ENCODE results near the gene OPCML. TPM values are rescaled to one million over a fixed set of nuclear protein-coding genes. Genes with fewer than 3 reads are reported as not detected.

The OPCML gene
- total RNA-seq, 1 experiment from 2014 or later = 0.94 TPM

DNA sequence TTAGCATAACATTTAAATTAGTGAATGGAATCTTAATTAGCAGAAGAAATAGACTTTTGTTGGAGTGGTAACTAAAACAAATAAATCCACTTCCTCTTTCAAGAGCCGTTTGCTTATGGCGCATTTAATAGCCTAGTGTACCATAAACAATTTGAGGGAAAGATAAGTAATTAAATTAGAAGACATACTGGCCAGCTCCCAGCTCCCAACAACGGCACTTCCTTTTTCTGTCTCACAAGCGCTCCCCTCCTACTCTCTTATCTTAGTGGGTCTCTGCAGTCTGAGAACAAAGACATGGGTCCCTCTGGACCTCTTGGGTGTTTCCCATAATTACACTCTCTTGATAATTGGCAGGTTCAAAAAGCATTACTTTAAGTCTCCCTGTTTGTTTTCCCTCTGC lies 146.0 kb downstream of the OPCML start:
- no peak overlapping the region for H3K56ac ChIP-seq (ENCODE audit: insufficient read length, low read depth, low read length)
- H2AFZ ChIP-seq (ENCODE audit: low read length) = no peak overlapping the region
- no peak overlapping the region for H2BK120ac ChIP-seq (ENCODE audit: low read depth, low read length, poor library complexity, severe bottlenecking)
- H3K4me2 ChIP-seq (ENCODE audit: insufficient read depth, insufficient read length, low read length) = no peak overlapping the region
- no peaks in the 10 kb centered on the region for H4K20me1 ChIP-seq (ENCODE audit: control insufficient read depth, insufficient read depth, insufficient read length)
- H2BK20ac ChIP-seq (ENCODE audit: low read depth, low read length, poor library complexity, severe bottlenecking) = no peak overlapping the region
- Mint-ChIP-seq H3K4me3 (no peak overlapping the region), H3K27ac (no peak overlapping the region), H3K36me3 (ENCODE audit: insufficient read depth in 1 of 3, low read depth in 3 of 3) (no peaks in the 10 kb centered on the region), H3K4me1 (peaks cover 9 to 10% of the 10 kb centered on the region in 2 experiments), H3K9me3 (no peaks in the 10 kb centered on the region), H3K27me3 (ENCODE audit: low read depth) (no peaks in the 10 kb centered on the region)
- H3K79me2 ChIP-seq (ENCODE audit: insufficient read depth, low read length) = no peaks in the 10 kb centered on the region
- H3K14ac ChIP-seq (ENCODE audit: insufficient read depth, low read length) = no peak overlapping the region
- no peak overlapping the region for H3T11ph ChIP-seq (ENCODE audit: low read length)
- H3K79me1 ChIP-seq (ENCODE audit: insufficient read depth, low read depth, low read length, poor library complexity, severe bottlenecking) = no peaks in the 10 kb centered on the region
- no peak overlapping the region for H4K8ac ChIP-seq (replicated peaks; ENCODE audit: insufficient read length, low read depth, low read length)
- no peaks in the 10 kb centered on the region for H3K27me3 ChIP-seq (ENCODE audit: insufficient read depth, low read length)
- no peak overlapping the region for H3K23ac ChIP-seq (ENCODE audit: insufficient read length, low read depth, low read length)
- no peak overlapping the region for H2AK5ac ChIP-seq (ENCODE audit: insufficient read length, low read length)
- TF ChIP-seq, protein P1, sequence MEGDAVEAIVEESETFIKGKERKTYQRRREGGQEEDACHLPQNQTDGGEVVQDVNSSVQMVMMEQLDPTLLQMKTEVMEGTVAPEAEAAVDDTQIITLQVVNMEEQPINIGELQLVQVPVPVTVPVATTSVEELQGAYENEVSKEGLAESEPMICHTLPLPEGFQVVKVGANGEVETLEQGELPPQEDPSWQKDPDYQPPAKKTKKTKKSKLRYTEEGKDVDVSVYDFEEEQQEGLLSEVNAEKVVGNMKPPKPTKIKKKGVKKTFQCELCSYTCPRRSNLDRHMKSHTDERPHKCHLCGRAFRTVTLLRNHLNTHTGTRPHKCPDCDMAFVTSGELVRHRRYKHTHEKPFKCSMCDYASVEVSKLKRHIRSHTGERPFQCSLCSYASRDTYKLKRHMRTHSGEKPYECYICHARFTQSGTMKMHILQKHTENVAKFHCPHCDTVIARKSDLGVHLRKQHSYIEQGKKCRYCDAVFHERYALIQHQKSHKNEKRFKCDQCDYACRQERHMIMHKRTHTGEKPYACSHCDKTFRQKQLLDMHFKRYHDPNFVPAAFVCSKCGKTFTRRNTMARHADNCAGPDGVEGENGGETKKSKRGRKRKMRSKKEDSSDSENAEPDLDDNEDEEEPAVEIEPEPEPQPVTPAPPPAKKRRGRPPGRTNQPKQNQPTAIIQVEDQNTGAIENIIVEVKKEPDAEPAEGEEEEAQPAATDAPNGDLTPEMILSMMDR (conservative IDR thresholded peaks at IDR 0.05) = no peak
- H3K18ac ChIP-seq (ENCODE audit: insufficient read length, low read depth, low read length) = no peak overlapping the region
- no peak overlapping the region for H3K4ac ChIP-seq (ENCODE audit: low read depth, low read length)
- no peak overlapping the region for H2BK5ac ChIP-seq (ENCODE audit: insufficient read length, low read length)
- no peaks in the 10 kb centered on the region for H3K9me3 ChIP-seq (ENCODE audit: control insufficient read depth, low read depth, low read length)
- H4K91ac ChIP-seq (ENCODE audit: insufficient read length, low read depth, low read length) = no peak overlapping the region
- no peak overlapping the region for H3K27ac ChIP-seq (ENCODE audit: insufficient read length, low read depth, low read length)
- H2BK15ac ChIP-seq (ENCODE audit: low read depth, low read length) = no peak overlapping the region
- no peak overlapping the region for H4K5ac ChIP-seq (ENCODE audit: insufficient read length, low read depth, low read length)
- WGBS (ENCODE audit: extremely low coverage, insufficient read length, low lambda C conversion rate) = no CpG with 5 or more reads among the region's 4 CpGs
- no peaks in the 10 kb centered on the region for H3K4me1 ChIP-seq (ENCODE audit: insufficient read depth, low read length)
- no peaks in the 10 kb centered on the region for H3K23me2 ChIP-seq (ENCODE audit: insufficient read length, low read depth, low read length, poor library complexity, severe bottlenecking)
- H3K9ac ChIP-seq (ENCODE audit: extremely low read depth, insufficient read length, low read length) = no peak overlapping the region
- no peak overlapping the region for H2BK12ac ChIP-seq (ENCODE audit: insufficient read length, low read depth, low read length)
- no peak for DNase-seq

All from H9 (cell line).